ENCODE data around the gene SRPK1. TPM values are rescaled to one million over a fixed set of nuclear protein-coding genes. Genes with fewer than 3 reads are reported as not detected.

The SRPK1 gene
- total RNA-seq, 2 experiments from 2014 or later: 100 to 118 TPM

DNA sequence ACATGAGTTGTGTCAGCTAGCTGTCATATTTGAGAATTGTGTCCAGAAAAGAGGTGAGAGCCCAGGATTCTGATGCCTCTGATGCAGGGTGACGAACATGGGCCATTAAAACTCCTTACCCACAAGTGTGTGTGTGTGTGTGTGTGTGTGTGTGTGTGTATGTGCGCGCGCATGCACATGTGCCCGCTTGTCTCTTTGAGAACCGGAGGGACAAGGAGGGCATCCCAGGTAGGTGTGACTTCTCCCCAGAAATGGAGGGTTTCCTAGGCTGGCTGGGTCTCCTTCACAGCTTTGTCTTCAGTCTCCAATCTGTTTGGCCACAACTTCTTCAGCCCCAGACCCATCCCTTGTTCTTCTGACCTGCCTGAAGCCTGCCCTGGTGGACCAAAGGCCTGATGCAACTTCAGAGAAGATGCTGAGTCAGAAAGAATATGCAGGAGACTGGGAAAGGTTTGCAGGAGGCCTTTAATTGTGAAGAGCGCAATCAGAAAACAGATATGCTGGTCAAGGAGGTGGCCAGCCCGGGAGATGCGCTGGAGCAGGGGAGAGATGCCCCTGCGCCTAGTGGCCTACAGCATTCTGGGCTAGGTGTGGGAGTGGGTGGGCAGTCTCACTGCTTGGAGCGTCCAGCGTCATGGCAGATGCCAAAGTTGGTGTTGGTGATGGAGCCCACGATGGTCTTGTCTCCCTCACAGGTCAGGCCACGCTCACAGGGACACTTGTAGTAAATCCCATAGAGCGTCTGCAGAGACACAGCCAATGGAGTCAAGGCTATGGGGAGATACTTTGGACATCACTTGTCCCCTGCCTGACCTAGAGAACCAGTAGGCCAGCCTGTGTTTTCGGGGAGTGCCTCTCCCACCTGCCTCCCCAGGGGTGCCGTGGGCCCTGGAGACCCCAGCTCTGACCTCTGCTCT is 126.1 kb downstream of the SRPK1 start:
- no peak for DNase-seq
- H3K27me3 Mint-ChIP-seq: peaks cover 3% of the 10 kb centered on the region
- CTCF ChIA-PET: interaction anchor here (0.6 kb wide), 1 partner anchor 579 kb away, joined by 3 read pairs; no protein-coding TSS in a partner anchor
- ATAC-seq: no peak
- intact Hi-C loops (cut with DNase I, micrococcal nuclease): no loop called here
- H3K4me3 Mint-ChIP-seq: no peak overlapping the region
- no peaks in the 10 kb centered on the region for H3K9me3 Mint-ChIP-seq (ENCODE audit: low read depth)
- no peaks in the 10 kb centered on the region for H3K4me1 Mint-ChIP-seq
- no peaks in the 10 kb centered on the region for H3K36me3 Mint-ChIP-seq (ENCODE audit: low read depth)
- no peak overlapping the region for H3K27ac Mint-ChIP-seq
- POLR2A ChIA-PET: no interaction called here

DNA sequence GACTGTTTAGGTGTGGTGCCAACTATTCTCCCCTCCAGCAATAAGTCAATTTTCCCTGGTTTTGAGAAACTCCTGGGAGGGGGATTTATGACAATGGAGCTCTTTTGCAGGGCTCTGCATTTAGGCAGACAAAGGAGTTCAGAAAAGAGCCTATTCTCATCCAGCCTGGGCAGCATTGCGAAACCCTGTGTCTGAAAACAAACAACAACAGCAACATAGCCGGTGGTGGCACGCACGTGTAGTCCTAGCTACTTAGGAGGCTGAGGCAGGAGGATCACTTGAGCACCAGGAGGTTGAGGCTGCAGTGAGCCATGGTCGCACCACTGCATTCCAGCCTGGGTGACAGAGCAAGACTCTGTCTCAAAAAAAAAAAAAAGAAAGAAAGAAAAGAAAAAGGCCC is 130.2 kb downstream of the SRPK1 start:
- intact Hi-C loops (cut with DNase I, micrococcal nuclease): no loop called here
- ChIA-PET POLR2A (no interaction called here), CTCF (no interaction called here)
- H3K4me1 Mint-ChIP-seq: no peaks in the 10 kb centered on the region
- ATAC-seq (no peak), DNase-seq (no peak)
- H3K4me3 Mint-ChIP-seq: no peak overlapping the region
- no peaks in the 10 kb centered on the region for H3K9me3 Mint-ChIP-seq (ENCODE audit: low read depth)
- H3K27ac Mint-ChIP-seq: no peak overlapping the region
- H3K27me3 Mint-ChIP-seq: peaks cover 25% of the 10 kb centered on the region
- H3K36me3 Mint-ChIP-seq (ENCODE audit: low read depth): no peaks in the 10 kb centered on the region

DNA sequence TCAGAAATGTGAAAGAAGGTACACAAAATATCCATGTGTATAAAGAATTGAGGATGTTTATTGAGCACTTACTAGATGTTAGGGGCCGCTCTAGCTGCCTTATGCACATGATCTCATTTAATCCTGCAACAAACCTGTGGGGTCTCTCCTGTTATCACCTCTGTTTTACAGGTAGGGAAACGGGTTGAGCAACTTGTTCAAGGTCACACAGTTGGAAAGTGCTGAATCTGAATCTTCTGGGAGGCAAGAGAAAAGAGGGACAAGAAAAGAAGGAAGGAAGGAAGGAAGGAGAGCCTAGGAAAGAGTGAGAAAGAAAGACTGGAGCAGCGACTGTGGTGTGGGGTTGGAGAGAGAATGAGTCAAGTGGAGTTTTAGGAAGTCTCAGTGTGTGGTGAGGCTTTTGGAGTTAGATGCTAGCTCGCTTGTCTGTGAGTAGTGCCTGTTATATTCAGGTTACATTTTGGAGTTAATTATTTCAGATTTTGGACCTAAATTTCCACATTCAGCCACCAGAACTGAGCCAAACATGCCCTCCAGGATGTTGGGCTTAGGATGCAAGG is 132.4 kb downstream of the SRPK1 start:
- Mint-ChIP-seq H3K27ac (no peak overlapping the region), H3K4me1 (no peaks in the 10 kb centered on the region), H3K27me3 (peaks cover 28% of the 10 kb centered on the region), H3K9me3 (ENCODE audit: low read depth) (no peaks in the 10 kb centered on the region), H3K4me3 (no peak overlapping the region), H3K36me3 (ENCODE audit: low read depth) (no peaks in the 10 kb centered on the region)
- POLR2A ChIA-PET: no interaction called here
- CTCF ChIA-PET: interaction anchor here (1.3 kb wide), 1 partner anchor 15 kb away, joined by 6 read pairs; no protein-coding TSS in a partner anchor
- intact Hi-C loops (cut with DNase I, micrococcal nuclease): no loop called here
- no peak for DNase-seq
- no peak for ATAC-seq

DNA sequence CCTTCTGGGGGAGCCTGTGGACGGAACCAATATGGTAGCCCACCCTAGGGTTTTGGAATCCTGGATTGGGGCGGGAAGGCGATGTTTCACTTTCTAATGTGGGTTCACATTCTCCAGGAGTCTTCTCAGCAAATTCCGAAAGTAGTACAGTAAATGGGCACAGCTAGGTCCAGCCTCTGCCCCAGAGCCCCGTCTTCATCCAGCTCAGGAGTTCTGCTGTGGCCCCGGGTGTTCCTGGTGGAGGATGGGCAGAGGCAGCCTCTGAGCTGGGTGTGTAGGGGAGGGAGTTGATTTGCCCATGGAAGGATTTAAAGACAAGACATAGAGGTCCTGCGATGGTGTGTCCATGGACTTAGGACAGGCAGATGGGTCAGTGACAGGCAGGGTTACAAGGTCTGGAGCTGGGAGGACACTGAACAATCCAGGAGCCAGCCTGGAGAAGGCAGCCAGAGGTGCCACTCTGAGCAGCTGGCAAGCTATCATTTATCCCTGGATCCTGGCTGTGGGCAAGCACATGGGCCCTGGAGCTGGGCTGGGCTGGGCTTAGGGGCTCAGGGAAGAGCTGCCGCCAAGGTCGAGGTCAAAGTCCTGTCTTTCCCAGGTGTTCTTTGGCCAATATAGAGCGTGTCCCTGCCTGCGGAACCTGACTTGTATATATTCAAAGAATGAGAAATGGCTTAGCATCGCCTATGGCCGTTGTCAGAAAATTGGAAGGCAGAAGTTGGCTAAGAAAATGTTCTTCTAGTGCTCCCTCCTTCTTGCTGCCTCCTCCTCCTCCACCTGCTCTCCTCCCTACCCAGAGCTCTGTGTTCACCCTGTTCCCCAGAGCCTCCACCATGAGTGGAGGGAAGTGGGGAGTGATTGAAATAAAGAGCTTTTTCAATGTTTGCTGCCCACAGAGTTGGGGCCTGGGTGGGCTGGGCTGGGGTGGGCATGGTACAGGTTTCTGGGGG is 133.4 kb downstream of the SRPK1 start:
- H3K4me1 Mint-ChIP-seq: no peaks in the 10 kb centered on the region
- no peak overlapping the region for H3K4me3 Mint-ChIP-seq
- ChIA-PET CTCF (interaction anchor here (0.5 to 1.3 kb wide), 2 partner anchors 16 to 552 kb away, joined by 3 to 6 read pairs; no protein-coding TSS in a partner anchor), POLR2A (interaction anchor here (0.6 to 1.3 kb wide), 2 partner anchors 11 kb away, joined by 3 to 5 read pairs; no protein-coding TSS in a partner anchor)
- intact Hi-C loops (cut with DNase I, micrococcal nuclease): loop anchor here (1.0 kb wide), 1 partner anchor 11 kb away; no protein-coding TSS in a partner anchor
- ATAC-seq: no peak
- no peak overlapping the region for H3K27ac Mint-ChIP-seq
- H3K36me3 Mint-ChIP-seq (ENCODE audit: low read depth): no peaks in the 10 kb centered on the region
- no peak for DNase-seq
- H3K9me3 Mint-ChIP-seq (ENCODE audit: low read depth): no peaks in the 10 kb centered on the region
- peaks cover 28% of the 10 kb centered on the region for H3K27me3 Mint-ChIP-seq

- peaks cover 34% of the 10 kb centered on the region for H3K27me3 Mint-ChIP-seq
- CTCF ChIA-PET: interaction anchor here (0.5 to 0.6 kb wide), 2 partner anchors 462 to 553 kb away, joined by 3 to 5 read pairs; no protein-coding TSS in a partner anchor
- no peaks in the 10 kb centered on the region for H3K4me1 Mint-ChIP-seq
- intact Hi-C loops (cut with DNase I, micrococcal nuclease): loop anchor here (1.0 kb wide), 1 partner anchor 11 kb away; no protein-coding TSS in a partner anchor
- ATAC-seq: no peak
- H3K4me3 Mint-ChIP-seq: no peak overlapping the region
- DNase-seq: no peak
- POLR2A ChIA-PET: interaction anchor here (1.3 kb wide), 1 partner anchor 12 kb away, joined by 5 read pairs; no protein-coding TSS in a partner anchor
- H3K27ac Mint-ChIP-seq: no peak overlapping the region
- H3K9me3 Mint-ChIP-seq (ENCODE audit: low read depth): no peaks in the 10 kb centered on the region
- H3K36me3 Mint-ChIP-seq (ENCODE audit: low read depth): no peaks in the 10 kb centered on the region
Measured at GRCh38 chr6:35786810-35787209, 134.1 kb downstream of the SRPK1 start.

- no peak for DNase-seq
- Mint-ChIP-seq H3K27me3 (peaks cover 34% of the 10 kb centered on the region), H3K36me3 (ENCODE audit: low read depth) (no peaks in the 10 kb centered on the region), H3K27ac (no peak overlapping the region), H3K9me3 (ENCODE audit: low read depth) (no peaks in the 10 kb centered on the region), H3K4me1 (no peaks in the 10 kb centered on the region), H3K4me3 (no peak overlapping the region)
- ATAC-seq: no peak
- ChIA-PET POLR2A (interaction anchor here (1.3 kb wide), 1 partner anchor 13 kb away, joined by 5 read pairs; no protein-coding TSS in a partner anchor), CTCF (interaction anchor here (0.6 kb wide), 1 partner anchor 462 kb away, joined by 5 read pairs; no protein-coding TSS in a partner anchor)
- intact Hi-C loops (cut with DNase I, micrococcal nuclease): no loop called here
Measured at GRCh38 chr6:35786272-35786671, 134.6 kb downstream of the SRPK1 start.

DNA sequence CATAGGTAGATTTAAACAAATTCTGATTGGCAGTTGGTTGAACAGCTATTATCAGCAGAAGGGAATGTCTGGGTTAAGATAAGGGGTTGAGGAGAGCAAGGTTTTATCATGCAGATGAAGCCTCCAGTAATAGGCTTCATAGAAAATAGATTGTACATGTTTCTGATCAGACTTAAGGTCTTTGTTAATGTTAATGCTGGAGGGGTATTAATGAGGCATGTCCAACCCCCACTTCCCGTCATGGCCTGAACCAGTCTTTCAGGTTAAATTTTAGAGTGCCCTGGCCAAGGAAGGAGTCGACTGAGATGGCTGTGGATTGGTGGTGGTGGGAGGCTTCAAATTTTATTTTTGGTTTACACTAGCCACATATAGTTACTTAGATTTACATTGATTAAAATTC is 136.7 kb downstream of the SRPK1 start:
- intact Hi-C loops (cut with DNase I, micrococcal nuclease): no loop called here
- POLR2A ChIA-PET: no interaction called here
- H3K4me3 Mint-ChIP-seq: no peak overlapping the region

More for the DNA sequence above, 136.7 kb downstream of the SRPK1 start:
- Mint-ChIP-seq H3K4me1 (no peaks in the 10 kb centered on the region), H3K36me3 (ENCODE audit: low read depth) (no peaks in the 10 kb centered on the region), H3K27ac (no peak overlapping the region), H3K27me3 (peaks cover 32% of the 10 kb centered on the region), H3K9me3 (ENCODE audit: low read depth) (no peaks in the 10 kb centered on the region)
- CTCF ChIA-PET: no interaction called here
- ATAC-seq (no peak), DNase-seq (no peak)

Other genes starting within 250 kb of the SRPK1 start
- 100 to 1,000 TPM; 140 to 141 TPM for gene FKBP5, start 232.2 kb downstream of the SRPK1 start, total RNA-seq
- 1 to 10 TPM; 1.3 to 3.0 TPM for gene ARMC12, start 184.1 kb downstream of the SRPK1 start, total RNA-seq
- not detected for gene CLPSL2, start 144.5 kb downstream of the SRPK1 start, total RNA-seq
- gene CLPSL1, start 140.1 kb downstream of the SRPK1 start, total RNA-seq: not detected
- gene CLPS, start 123.8 kb downstream of the SRPK1 start, total RNA-seq: not detected
- not detected for gene LHFPL5, start 115.7 kb downstream of the SRPK1 start, total RNA-seq
- gene SLC26A8, start 103.5 kb upstream of the SRPK1 start, total RNA-seq: not detected
- gene MAPK14, start 106.7 kb upstream of the SRPK1 start, total RNA-seq: 10 to 100 TPM; 39.1 to 44.0 TPM
- 10 to 100 TPM; 63.0 to 65.1 TPM for gene MAPK13, start 209.4 kb upstream of the SRPK1 start, total RNA-seq

Data from activated CD4-positive, alpha-beta T cell treated with anti-CD3 and anti-CD28 coated beads for 36 hours (primary cell).